HL-60 (cell line): ENCODE results near the gene CHCHD6.

Experiments used
- CTCF ChIP-seq: IDR thresholded peaks from one replicate; pipeline ENCODE4 v1.5.1; 2011; ENCODE audit warnings: low read length, control low read depth, inconsistent platforms; ENCODE audit not compliant: insufficient read depth
- POLR2AphosphoS5 ChIP-seq: IDR thresholded peaks from 2 replicates; pipeline ENCODE4 v1.6.1; 2012; ENCODE audit warnings: low read depth
- REST ChIP-seq: IDR thresholded peaks from 2 replicates; pipeline ENCODE4 v1.6.1; 2012; ENCODE audit warnings: low read depth; ENCODE audit not compliant: insufficient replicate concordance

- TF ChIP-seq CTCF (no peak), REST (no peak), POLR2AphosphoS5 (no peak)
These were observed 176.9 kb downstream of the CHCHD6 start for GRCh38 chr3:126880901-126881300.
